Right lobe of liver (tissue), 6 donors: Measurements from ENCODE around the gene HNRNPUL2. TPM values are rescaled to one million over a fixed set of nuclear protein-coding genes. Genes with fewer than 3 reads are reported as not detected.
"Not testable (repeated sequence)": the region's sequence is repeated elsewhere in the genome, so short reads cannot be mapped to it uniquely, and the experiment has no call there.

Experiments
- ATAC-seq, 4 donors: fragments of 200-7000 bp; cut with Tn5 transposase; one replicate each; pipeline ENCODE4 v1.9.1; 2020; ENCODE audit warnings: mild to moderate bottlenecking in 4 of 4, moderate library complexity in 4 of 4
- DNase-seq, 3 donors: peaks; one replicate each; pipeline ENCODE4 v3.0.0-alpha.2; 2020
- H3K27ac ChIP-seq, 3 donors: fragments of 200-600 bp; one replicate each; pipeline ENCODE4 v1.8.0; 2022
- H3K27me3 ChIP-seq, 2 donors: fragments of 200-600 bp; one replicate each; pipeline ENCODE4 v1.8.0; 2022
- H3K36me3 ChIP-seq, 4 donors: fragments of 200-600 bp; sonication (generic) in 1 of 4; one replicate each; pipeline versions ENCODE4 v1.5.1 to v1.8.0; 2017 to 2022; ENCODE audit warnings: control low read depth in 1 of 4
- H3K4me1 ChIP-seq, 4 donors: fragments of 200-600 bp; sonication (generic) in 1 of 4; one replicate each; pipeline versions ENCODE4 v1.5.1 to v1.8.0; 2017 to 2022; ENCODE audit warnings: control low read depth in 1 of 4
- H3K4me3 ChIP-seq, 3 donors: fragments of 200-600 bp; one replicate each; pipeline ENCODE4 v1.8.0; 2022
- H3K9me3 ChIP-seq, 4 donors: fragments of 200-600 bp; sonication (generic) in 1 of 4; one replicate each; pipeline versions ENCODE4 v1.5.1 to v1.8.0; 2017 to 2022; ENCODE audit warnings: control low read depth in 1 of 4
- CTCF ChIP-seq, 4 donors: fragments of 200-600 bp in 3 of 4; fragments of 450-650 bp in 1 of 4; IDR thresholded peaks; one replicate each; pipeline versions ENCODE4 v1.5.1 to v1.8.0; 2016 to 2022; ENCODE audit warnings: antibody characterized with exemption in 4 of 4, mild to moderate bottlenecking in 2 of 4
- POLR2A ChIP-seq: fragments of 450-650 bp; IDR thresholded peaks from one replicate; pipeline ENCODE4 v1.6.1; 2017; ENCODE audit warnings: antibody characterized with exemption, mild to moderate bottlenecking
- WGBS: methylation state at CpG from one replicate; pipeline ENCODE4 v1.1.6; 2018; ENCODE audit warnings: low coverage, low lambda C conversion rate; ENCODE audit not compliant: insufficient coverage; ENCODE audit errors: missing lambda C conversion rate; 5-methylcytosine and 5-hydroxymethylcytosine counted together
- intact Hi-C, 2 donors: fragments of 100-400 bp; cut with DNase I; formaldehyde crosslinking; loops; one replicate each; pipeline versions ENCODE4 v1.11.2 to v1.14.1; 2022
- total RNA-seq, 6 experiments: library from RNA; depleted of rRNA in 2 of 6; stranded (reverse); fragments of >200 nt in 2 of 6; fragmentation: NEBNext Ultra II Directional in 3 of 6; extraction: Animal tissue kit (Norgen Biotek cat#: 25700) in 3 of 6; gene quantifications; one replicate each; pipeline versions ENCODE4 v1.1.0 to v1.2.4, GENCODE V29; 2016 to 2023
- donor health status: DM: no; HTN: yes; CAD: no.
- donor health status: DM: no; HTN: no; CAD: no.
- donor health status: DM: no; HTN: no; CAD: no.
- donor health status: DM: no; HTN: yes; CAD: no.
- donor health status: DM: no; HTN: yes; CAD: no.

The HNRNPUL2 gene
- total RNA-seq, 6 experiments from 2014 or later: 7.9 to 17.1 (median 13.3) TPM

GRCh38 chr11:62705413-62705812, 21.8 kb downstream of the HNRNPUL2 start:
- H3K9me3 ChIP-seq: no peaks in the 10 kb centered on the region
- no peak for ATAC-seq
- H3K27me3 ChIP-seq: no peaks in the 10 kb centered on the region
- peak overlapping the region; percentile 59 to 70 (median 69) for H3K4me3 ChIP-seq
- peaks cover 0 to 24% (median 13%) of the 10 kb centered on the region in 4 donors for H3K4me1 ChIP-seq
- TF ChIP-seq POLR2A (no peak), CTCF (IDR thresholded peaks at IDR 0.05) (no peak)
- intact Hi-C loops: no loop called here
- WGBS: 38% methylated on average over 4 of the region's 7 CpGs
- H3K36me3 ChIP-seq: peaks cover 0 to 13% (median 0%) of the 10 kb centered on the region in 4 donors
- peak overlapping the region in 1 of 3 donors; percentile 10 for H3K27ac ChIP-seq
- DNase-seq: peak in 1 of 3 donors; percentile 28

GRCh38 chr11:62703921-62704320, 23.3 kb downstream of the HNRNPUL2 start:
- H3K4me1 ChIP-seq: peaks cover 0 to 20% (median 10%) of the 10 kb centered on the region in 4 donors
- peaks cover 0 to 11% (median 0%) of the 10 kb centered on the region in 4 donors for H3K36me3 ChIP-seq
- H3K27ac ChIP-seq, DNase-seq, intact Hi-C loops, H3K9me3 ChIP-seq, ATAC-seq, H3K27me3 ChIP-seq, H3K4me3 ChIP-seq: not testable (repeated sequence)
- WGBS: 63% methylated on average over 3 of the region's 4 CpGs

- peaks cover 0 to 16% (median 7%) of the 10 kb centered on the region in 4 donors for H3K4me1 ChIP-seq
- no peaks in the 10 kb centered on the region for H3K9me3 ChIP-seq
- TF ChIP-seq CTCF (IDR thresholded peaks at IDR 0.05) (no peak), POLR2A (no peak)
- no peak for ATAC-seq
- intact Hi-C loops: no loop called here
- WGBS: 82% methylated on average over 8 of the region's 11 CpGs
- no peak for DNase-seq
- H3K36me3 ChIP-seq: peaks cover 0 to 11% (median 0%) of the 10 kb centered on the region in 4 donors
- H3K27ac ChIP-seq: no peak overlapping the region
- H3K27me3 ChIP-seq: no peaks in the 10 kb centered on the region
- H3K4me3 ChIP-seq: no peak overlapping the region
These were observed 25.0 kb downstream of the HNRNPUL2 start for GRCh38 chr11:62702246-62702645.

- ATAC-seq: peak; percentile 93 to 95 (median 94)
- no peaks in the 10 kb centered on the region for H3K9me3 ChIP-seq
- H3K4me3 ChIP-seq: no peak overlapping the region
- H3K27me3 ChIP-seq: no peaks in the 10 kb centered on the region
- H3K27ac ChIP-seq: no peak overlapping the region
- 50% methylated on average over 13 of the region's 14 CpGs for whole genome bisulfite sequencing
- peak; percentile 76 to 80 (median 77) for DNase-seq
- peaks cover 0 to 30% (median 5%) of the 10 kb centered on the region in 4 donors for H3K36me3 ChIP-seq
- TF ChIP-seq POLR2A: no peak
- peak; percentile 63 to 86 (median 86) for TF ChIP-seq CTCF (IDR thresholded peaks at IDR 0.05)
- intact Hi-C loops: no loop called here
- peaks cover 0 to 4% (median 0%) of the 10 kb centered on the region in 4 donors for H3K4me1 ChIP-seq
These were observed 32.6 kb downstream of the HNRNPUL2 start for GRCh38 chr11:62694455-62695167.

- ATAC-seq, intact Hi-C loops, DNase-seq, H3K9me3 ChIP-seq, H3K4me1 ChIP-seq, H3K27me3 ChIP-seq, H3K27ac ChIP-seq, H3K4me3 ChIP-seq: not testable (repeated sequence)
- peaks cover 0 to 30% (median 5%) of the 10 kb centered on the region in 4 donors for H3K36me3 ChIP-seq
- WGBS: no CpG with 5 or more reads among the region's 4 CpGs
These were observed 33.6 kb downstream of the HNRNPUL2 start for GRCh38 chr11:62693624-62694023.
